Transverse colon (tissue), 4 donors: ENCODE data around the gene TSPOAP1. TPM values are rescaled to one million over a fixed set of nuclear protein-coding genes. Genes with fewer than 3 reads are reported as not detected.
A peak's percentile ranks its signal among the peaks of the same experiment; 100 is the strongest.

ENCODE experiments used
- DNase-seq: peaks from one replicate; pipeline ENCODE4 v3.0.0-alpha.2; 2019
- H3K27ac ChIP-seq, 4 donors: fragments of 200-600 bp; sonication (generic); 2 replicates each; pipeline ENCODE4 v1.5.1; 2016 to 2018; ENCODE audit warnings: inconsistent platforms in 4 of 4
- H3K27me3 ChIP-seq: fragments of 200-600 bp; sonication (generic); 2 replicates; pipeline ENCODE4 v1.5.1; 2017; ENCODE audit warnings: inconsistent platforms
- H3K36me3 ChIP-seq, 4 donors: fragments of 200-600 bp; sonication (generic); 2 replicates each; pipeline ENCODE4 v1.5.1; 2017 to 2019; ENCODE audit warnings: inconsistent platforms in 4 of 4
- H3K4me1 ChIP-seq, 4 donors: fragments of 200-600 bp; sonication (generic); 2 replicates each; pipeline ENCODE4 v1.5.1; 2017 to 2020; ENCODE audit warnings: inconsistent platforms in 4 of 4
- H3K4me3 ChIP-seq, 4 donors: fragments of 200-600 bp; sonication (generic); 1 replicate in 1 of 4; 2 replicates in 3 of 4; pipeline versions ENCODE4 v1.5.1 to v1.6.1; 2017 to 2019; ENCODE audit warnings: inconsistent platforms in 4 of 4
- H3K9me3 ChIP-seq, 2 donors: fragments of 200-600 bp; sonication (generic); 2 replicates each; pipeline ENCODE4 v1.5.1; 2017 to 2019; ENCODE audit warnings: inconsistent platforms in 2 of 2
- EP300 ChIP-seq: sonication (generic); formaldehyde crosslinking; IDR thresholded peaks from one replicate; pipeline ENCODE4 v1.6.1; 2017; ENCODE audit warnings: antibody characterized with exemption, low read depth
- POLR2A ChIP-seq: fragments of 450-650 bp; IDR thresholded peaks from one replicate; pipeline ENCODE4 v1.6.1; 2016; ENCODE audit warnings: antibody characterized with exemption, mild to moderate bottlenecking, moderate library complexity
- POLR2AphosphoS5 ChIP-seq, 3 donors: sonication (generic); formaldehyde crosslinking; IDR thresholded peaks; one replicate each; pipeline ENCODE4 v1.6.1; 2016; ENCODE audit warnings: antibody characterized with exemption in 3 of 3
- WGBS, 2 donors: methylation state at CpG; one replicate each; pipeline ENCODE4 v1.1.5; 2018; ENCODE audit warnings: low coverage in 1 of 2; 5-methylcytosine and 5-hydroxymethylcytosine counted together
- in situ Hi-C, 4 donors: fragments of 200-750 bp; cut with MboI; loops; one replicate each; pipeline versions ENCODE4 v1.15.0 to v1.15.1; 2017; ENCODE audit warnings: low sequenced_read_pairs in 3 of 4, low pct_ligation_motif_present in 1 of 4, low pct_unique_long_range_greater_than_20kb in 1 of 4
- intact Hi-C: fragments of 100-400 bp; cut with DNase I; formaldehyde crosslinking; loops from one replicate; pipeline ENCODE4 v1.15.1; 2023; ENCODE audit warnings: low total_unique reads
- total RNA-seq, 4 donors: library from RNA; depleted of rRNA; stranded (reverse); fragments of >200 nt; gene quantifications; one replicate each; pipeline ENCODE4 v1.1.0, GENCODE V29; 2016
- TF ChIP-seq, protein P1 (sequence below), 5 experiments: fragments of 200-600 bp in 3 of 5; fragments of 450-650 bp in 2 of 5; sonication (generic) in 3 of 5; IDR thresholded peaks; 1 replicate in 2 of 5; 2 replicates in 3 of 5; pipeline ENCODE4 v1.5.1; 2016 to 2017; ENCODE audit warnings: antibody characterized with exemption in 5 of 5, inconsistent platforms in 3 of 5, mild to moderate bottlenecking in 2 of 5, moderate library complexity in 1 of 5

The TSPOAP1 gene
- total RNA-seq, 4 donors from 2014 or later: 4.4 to 21.7 (median 9.4) TPM

DNA sequence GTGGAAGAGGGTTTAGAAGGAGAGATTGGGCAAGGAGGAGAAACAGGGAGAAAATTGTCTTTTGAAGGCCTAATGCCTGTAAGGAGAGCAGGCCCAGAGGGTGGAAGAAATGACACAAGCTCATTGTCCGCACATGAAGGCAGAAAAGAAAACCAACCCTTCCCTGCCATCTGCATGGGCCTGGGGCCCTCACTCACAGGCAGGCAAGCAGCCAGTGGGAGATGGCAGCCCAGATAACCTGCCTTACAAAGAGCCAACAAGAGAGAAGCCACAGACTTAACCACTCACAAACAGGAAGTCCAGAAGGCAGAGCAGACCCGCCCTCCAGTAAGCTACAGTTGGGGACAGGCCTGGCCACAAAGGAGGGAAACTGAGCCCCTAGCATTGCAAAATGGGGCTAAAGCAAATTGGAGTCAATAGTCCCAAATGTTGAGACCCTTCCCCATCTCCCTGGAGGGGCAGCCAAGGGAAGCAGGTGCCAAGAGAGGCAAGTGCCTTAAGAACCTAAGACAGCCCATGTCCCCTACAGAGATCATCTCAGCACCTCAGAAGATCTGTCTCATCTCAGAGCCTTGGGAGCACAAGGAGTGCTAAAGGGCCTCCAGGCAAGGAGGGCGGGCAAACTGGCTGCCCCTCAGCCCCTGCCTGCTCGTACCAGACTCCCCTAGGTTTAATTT is 7.3 kb upstream of the TSPOAP1 start:
- intact Hi-C loops (no loop called here), in situ Hi-C loops (no loop called here)
- 48% methylated on average over 4 of the region's 4 CpGs; no CpG with 5 or more reads in 1 of the 2 donors for WGBS, 2 donors
- H3K36me3 ChIP-seq: no peaks in the 10 kb centered on the region
- H3K4me3 ChIP-seq: no peak overlapping the region
- H3K27ac ChIP-seq: peak overlapping the region; percentile 88 to 96 (median 89)
- no peaks in the 10 kb centered on the region for H3K9me3 ChIP-seq
- DNase-seq: peak; percentile 70
- peaks cover 16 to 50% (median 28%) of the 10 kb centered on the region in 4 donors for H3K4me1 ChIP-seq
- no peaks in the 10 kb centered on the region for H3K27me3 ChIP-seq
- TF ChIP-seq POLR2AphosphoS5 (IDR thresholded peaks at IDR 0.05) (peak; percentile 41 to 57 (median 49)), POLR2A (peak; percentile 41)
- TF ChIP-seq, protein P1, sequence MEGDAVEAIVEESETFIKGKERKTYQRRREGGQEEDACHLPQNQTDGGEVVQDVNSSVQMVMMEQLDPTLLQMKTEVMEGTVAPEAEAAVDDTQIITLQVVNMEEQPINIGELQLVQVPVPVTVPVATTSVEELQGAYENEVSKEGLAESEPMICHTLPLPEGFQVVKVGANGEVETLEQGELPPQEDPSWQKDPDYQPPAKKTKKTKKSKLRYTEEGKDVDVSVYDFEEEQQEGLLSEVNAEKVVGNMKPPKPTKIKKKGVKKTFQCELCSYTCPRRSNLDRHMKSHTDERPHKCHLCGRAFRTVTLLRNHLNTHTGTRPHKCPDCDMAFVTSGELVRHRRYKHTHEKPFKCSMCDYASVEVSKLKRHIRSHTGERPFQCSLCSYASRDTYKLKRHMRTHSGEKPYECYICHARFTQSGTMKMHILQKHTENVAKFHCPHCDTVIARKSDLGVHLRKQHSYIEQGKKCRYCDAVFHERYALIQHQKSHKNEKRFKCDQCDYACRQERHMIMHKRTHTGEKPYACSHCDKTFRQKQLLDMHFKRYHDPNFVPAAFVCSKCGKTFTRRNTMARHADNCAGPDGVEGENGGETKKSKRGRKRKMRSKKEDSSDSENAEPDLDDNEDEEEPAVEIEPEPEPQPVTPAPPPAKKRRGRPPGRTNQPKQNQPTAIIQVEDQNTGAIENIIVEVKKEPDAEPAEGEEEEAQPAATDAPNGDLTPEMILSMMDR (IDR thresholded peaks at IDR 0.05): no peak

DNA sequence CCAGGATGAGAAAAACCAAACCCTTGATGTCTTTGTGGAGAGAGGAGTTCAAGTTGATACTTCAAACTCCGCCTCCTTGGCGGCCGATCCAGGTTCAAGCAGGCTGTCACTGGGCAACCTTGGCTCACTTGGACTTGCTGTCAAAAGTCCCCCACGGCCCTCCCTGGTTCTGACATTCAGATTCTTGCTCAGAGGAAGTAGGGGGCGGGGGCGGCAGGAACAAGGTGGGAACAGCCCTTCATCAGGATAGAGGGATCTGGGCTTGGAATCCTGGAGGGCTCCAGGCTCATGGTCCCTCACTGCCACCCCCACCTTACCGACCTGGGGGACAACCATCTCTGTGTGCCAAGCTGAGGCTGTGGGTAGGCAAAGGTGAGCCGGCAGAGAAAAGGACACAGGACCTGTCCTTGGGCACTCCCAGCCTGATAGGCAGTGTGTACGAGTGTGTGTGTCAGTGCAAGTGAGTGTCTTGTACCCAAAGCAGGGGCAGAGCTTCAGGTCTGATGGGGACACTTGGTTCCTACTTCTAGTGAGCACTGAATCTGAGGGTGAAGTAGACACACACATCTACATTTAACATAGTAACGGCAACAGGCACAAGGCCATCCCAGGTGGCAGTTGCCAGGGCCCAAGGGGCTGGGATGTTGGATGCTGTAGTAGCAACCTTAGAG is 6.6 kb upstream of the TSPOAP1 start:
- 64% methylated on average over 10 of the region's 10 CpGs; no CpG with 5 or more reads in 1 of the 2 donors for WGBS, 2 donors
- intact Hi-C loops (no loop called here), in situ Hi-C loops (no loop called here)
- Histone ChIP-seq H3K4me1 (peaks cover 16 to 50% (median 28%) of the 10 kb centered on the region in 4 donors), H3K9me3 (no peaks in the 10 kb centered on the region), H3K27ac (peak overlapping the region; percentile 88 to 96 (median 89)), H3K27me3 (no peaks in the 10 kb centered on the region), H3K36me3 (no peaks in the 10 kb centered on the region), H3K4me3 (peak overlapping the region in 1 of 4 donors; percentile 5)
- DNase-seq: no peak
- TF ChIP-seq, protein P1 (IDR thresholded peaks at IDR 0.05): no peak
- TF ChIP-seq POLR2A (no peak), POLR2AphosphoS5 (IDR thresholded peaks at IDR 0.05) (no peak), EP300 (no peak)

DNA sequence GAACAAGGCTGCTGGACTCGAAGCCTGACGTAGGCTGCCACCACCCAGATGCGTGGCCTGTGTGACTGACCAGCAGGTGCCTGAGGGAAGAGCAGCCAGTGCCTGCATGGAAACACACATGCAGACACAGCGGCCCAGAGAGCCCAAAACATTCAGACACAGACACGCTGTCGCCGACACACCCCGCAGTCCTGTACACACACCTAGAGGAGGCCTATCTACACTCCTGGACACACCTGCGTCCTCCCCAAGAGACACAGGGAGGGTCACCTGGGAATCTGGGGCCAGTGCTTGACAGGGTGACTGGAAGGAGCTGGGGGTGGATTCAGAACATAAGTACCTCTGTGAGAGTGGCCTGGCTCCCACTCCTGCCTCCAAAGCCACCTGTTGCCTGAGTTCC is 6.1 kb upstream of the TSPOAP1 start:
- WGBS, 2 donors: 74% methylated on average over 9 of the region's 9 CpGs; no CpG with 5 or more reads in 1 of the 2 donors
- intact Hi-C loops: no loop called here
- H3K4me3 ChIP-seq: peak overlapping the region in 1 of 4 donors; percentile 5
- TF ChIP-seq, protein P1 (IDR thresholded peaks at IDR 0.05): no peak
- TF ChIP-seq EP300: no peak
- no peak for TF ChIP-seq POLR2AphosphoS5 (IDR thresholded peaks at IDR 0.05)
- TF ChIP-seq POLR2A: no peak
- H3K27ac ChIP-seq: peak overlapping the region; percentile 88 to 96 (median 89)
- peaks cover 16 to 50% (median 28%) of the 10 kb centered on the region in 4 donors for H3K4me1 ChIP-seq
- DNase-seq: no peak
- H3K27me3 ChIP-seq: no peaks in the 10 kb centered on the region
- H3K36me3 ChIP-seq: no peaks in the 10 kb centered on the region
- in situ Hi-C loops: no loop called here
- no peaks in the 10 kb centered on the region for H3K9me3 ChIP-seq

DNA sequence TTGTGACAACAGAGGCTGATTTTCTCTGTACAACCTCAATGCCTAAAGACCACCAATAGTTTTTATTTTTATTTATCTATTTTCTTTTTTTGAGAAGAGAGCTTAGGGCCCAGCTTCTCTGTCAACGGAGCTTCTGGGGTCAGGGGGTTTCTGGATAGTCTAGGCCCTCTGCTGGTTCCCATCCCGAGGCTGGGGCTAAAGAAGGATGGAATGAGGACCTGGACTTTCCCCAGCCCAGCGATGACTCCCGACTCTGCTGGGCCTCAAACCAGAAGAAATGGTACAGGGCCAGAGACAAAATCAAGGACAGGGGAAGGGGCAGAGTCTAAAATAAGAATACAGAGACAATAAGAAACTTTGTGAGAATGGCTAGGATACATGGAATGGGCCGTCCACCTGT is 5.7 kb upstream of the TSPOAP1 start:
- Histone ChIP-seq H3K4me1 (peaks cover 16 to 47% (median 28%) of the 10 kb centered on the region in 4 donors), H3K36me3 (no peaks in the 10 kb centered on the region), H3K27ac (peak overlapping the region; percentile 88 to 96 (median 89)), H3K4me3 (peak overlapping the region in 1 of 4 donors; percentile 46), H3K27me3 (no peaks in the 10 kb centered on the region), H3K9me3 (no peaks in the 10 kb centered on the region)
- whole genome bisulfite sequencing, 2 donors: 60 to 67% methylated on average over 1 to 5 of the region's 5 CpGs
- no peak for DNase-seq
- in situ Hi-C loops: no loop called here
- intact Hi-C loops: no loop called here
- TF ChIP-seq POLR2AphosphoS5 (IDR thresholded peaks at IDR 0.05) (no peak), POLR2A (no peak), EP300 (no peak)
- TF ChIP-seq, protein P1 (IDR thresholded peaks at IDR 0.05): no peak
